ENCODE results near the gene ARAP2.

Gene ARAP2

GRCh38 chr4:36255577-36255976, 11.3 kb upstream of the ARAP2 start:
- DNase-seq: no peak

GRCh38 chr4:36254371-36254770, 10.1 kb upstream of the ARAP2 start:
- no peak for DNase-seq

GRCh38 chr4:36251983-36252382, 7.7 kb upstream of the ARAP2 start:
- DNase-seq: no peak

- no peak for DNase-seq
Measured at GRCh38 chr4:36249610-36250009, 5.3 kb upstream of the ARAP2 start.

DNA sequence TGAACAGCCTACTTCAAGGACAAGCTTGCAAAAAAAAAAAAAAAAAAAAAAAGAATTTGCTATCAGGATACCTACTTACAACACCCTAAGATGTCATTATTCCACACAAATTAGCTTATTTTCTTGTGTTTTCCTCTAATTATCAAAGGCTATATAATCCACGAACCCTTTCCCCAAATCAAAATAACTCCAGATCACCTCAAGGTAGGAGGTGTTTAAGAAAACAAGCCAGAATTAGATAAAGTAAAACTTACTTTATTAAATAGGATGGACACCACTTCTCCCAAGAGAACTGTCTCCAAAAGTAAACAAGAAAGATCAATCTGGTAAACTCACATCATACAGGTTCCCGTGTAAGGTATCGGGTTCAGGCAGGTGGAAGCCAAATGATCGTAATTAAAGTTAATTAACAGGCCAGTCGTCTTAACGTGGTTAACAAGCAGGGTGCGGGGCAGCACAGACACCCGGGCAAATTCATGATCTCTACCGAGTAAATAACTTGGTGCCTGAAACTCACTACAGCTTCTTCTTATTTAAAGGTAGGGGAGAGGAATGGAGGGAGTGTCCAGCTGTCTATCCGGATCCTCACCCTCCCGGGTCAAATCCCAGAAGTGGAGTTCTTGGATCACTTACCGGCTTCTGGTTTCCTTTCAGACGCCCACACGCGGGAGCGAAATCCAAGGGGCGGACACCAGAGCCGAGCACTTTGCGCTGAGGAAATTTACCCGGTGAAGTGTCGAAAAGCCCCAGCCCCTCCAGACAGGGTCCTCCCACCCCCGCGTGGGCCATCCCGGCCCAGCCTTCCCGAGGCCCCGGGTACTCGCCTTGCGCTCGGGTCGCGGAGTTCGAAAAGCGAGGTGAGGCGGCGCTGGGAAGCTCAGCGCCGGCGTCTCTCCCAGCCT, 708 bp downstream of the ARAP2 start:
- DNase-seq: peak; percentile 12

DNA sequence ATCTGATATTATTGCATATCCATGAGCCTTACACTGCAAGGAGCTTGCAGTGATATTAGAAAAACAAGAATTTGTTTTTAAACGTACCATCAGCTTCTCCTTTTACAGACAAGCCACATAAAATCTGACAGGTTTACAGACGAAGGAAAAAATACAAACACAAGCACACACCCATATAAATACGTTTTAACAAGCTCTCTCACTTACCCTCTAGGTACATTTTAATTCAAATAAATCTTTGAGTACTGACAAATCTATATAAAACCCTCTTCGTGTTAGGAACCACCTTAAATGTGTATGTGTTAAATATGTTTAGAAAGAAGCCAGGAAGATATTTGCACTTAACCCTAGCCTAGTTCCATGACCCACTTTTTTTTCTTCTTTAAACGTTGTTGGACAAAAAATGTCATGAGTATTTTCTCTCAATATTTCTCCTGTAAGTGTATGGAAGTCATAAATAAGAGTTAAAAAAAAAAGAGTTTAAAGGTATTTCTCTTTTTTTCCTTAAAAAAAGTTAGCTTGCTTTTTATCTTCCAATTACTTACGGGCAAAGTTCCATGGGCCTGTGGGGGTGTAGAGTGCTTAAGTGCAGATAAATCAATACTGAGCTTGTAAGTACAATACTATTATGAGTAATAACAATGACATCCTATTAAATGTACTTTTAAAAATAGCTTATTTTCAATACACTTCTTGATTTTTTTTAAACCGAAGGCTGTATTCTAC, 1.5 kb downstream of the ARAP2 start:
- no peak for DNase-seq

DNA sequence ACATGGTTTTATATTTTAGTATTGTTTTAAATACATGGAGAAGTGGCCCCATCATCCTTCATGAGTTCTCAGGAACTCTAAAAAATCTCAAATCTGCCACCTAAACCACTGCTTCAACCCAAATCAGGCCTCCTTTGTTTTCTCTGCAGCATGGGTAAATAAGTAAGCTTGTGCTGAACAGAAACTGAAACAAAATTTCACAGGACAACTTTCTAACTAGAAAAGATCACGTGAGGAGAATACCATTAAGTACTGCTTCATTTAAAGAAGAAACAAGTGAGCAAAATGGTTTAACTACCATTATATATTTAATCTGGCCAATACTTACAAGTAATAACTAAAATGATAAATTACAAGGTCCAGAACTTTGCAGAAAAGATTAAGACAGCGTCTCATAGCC, 2.5 kb downstream of the ARAP2 start:
- no peak for DNase-seq

- DNase-seq: no peak
Measured at GRCh38 chr4:36237366-36238313, 6.7 kb downstream of the ARAP2 start.

DNA sequence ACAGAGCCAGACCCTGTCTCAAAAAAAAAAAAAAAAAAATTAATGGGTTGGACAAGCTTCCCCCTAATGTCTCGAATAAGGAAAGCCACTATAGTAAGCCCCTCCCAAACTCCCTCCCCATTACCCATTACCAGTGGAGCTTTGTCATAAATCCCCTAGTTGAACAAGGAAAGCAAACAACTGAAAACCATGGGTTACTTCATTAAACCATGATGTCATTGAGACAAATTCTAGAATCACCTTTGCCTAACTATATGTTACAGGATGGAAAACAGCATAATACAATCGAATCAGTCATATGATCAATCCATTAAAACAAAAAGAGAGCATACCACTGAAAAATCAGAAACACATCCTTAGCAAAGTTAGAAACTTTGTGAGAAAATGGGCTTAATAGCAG, 8.2 kb downstream of the ARAP2 start:
- DNase-seq: no peak

DNA sequence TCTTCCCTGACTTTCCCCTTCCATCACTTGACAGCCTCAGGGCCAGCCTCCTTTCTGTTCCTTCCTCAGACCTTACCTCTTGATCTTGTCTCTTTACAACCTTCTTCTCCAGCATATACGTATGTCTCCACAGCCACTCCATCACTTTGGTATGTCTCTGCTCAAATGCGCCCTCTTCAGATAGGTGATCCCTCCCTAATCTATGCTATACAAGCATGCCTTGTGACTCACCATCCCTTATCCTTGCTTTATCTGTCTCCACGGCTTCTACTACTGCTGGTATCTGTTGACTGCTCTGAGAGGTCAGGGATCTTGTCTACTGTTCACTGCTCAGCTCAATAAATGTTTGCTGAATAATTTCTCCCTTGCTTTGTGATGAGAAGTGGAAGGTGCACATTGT, 9.0 kb downstream of the ARAP2 start:
- no peak for DNase-seq

DNA sequence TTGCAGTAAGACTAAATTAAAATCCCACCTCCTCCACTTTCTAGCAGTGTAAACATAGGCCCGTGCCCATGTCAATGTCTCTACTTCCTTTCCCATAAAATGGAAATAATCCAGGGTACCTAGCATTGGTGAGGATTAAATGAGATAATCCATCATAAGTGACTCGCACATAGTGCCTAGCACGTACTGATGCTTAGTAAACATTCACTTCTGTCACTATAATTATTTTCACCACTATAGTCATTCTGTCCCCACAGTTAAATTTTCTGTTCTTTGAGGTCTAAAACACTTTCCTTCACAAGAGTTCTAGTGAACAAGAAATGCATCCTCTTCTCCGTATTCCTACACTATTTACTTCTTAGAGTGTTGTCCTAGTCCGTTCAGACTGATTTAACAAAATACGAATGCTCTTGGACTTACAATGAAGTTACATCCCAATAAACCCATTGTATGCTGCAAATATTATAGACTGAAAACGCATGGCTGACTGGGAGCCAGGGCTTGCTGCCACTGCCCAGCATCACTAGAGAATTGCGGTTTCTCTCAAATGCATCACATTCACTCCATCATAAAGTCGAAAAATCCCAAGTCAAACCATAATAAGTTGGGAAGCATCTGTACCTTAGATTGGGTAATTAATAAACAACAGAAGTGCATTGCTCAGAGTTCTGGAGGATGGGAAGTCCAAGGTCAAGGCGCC, 10.6 kb downstream of the ARAP2 start:
- no peak for DNase-seq

DNA sequence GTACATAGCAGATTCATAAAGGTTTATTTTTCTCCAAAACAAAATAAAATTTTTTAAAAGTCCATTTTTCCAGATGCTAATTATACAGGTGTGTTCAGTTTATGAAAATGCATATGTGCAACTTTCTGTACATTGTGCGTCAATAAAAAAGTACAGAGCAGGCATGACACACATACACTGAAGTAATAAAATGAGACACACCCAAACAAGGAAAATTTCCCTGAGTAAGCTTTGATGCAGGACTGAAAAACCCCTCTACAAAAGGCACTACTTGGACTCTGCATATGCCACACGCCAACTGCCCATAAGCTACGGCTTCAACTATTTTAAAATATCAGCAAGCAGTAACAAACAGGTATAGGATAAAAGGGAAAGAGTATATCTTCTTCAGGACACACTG, 13.8 kb downstream of the ARAP2 start:
- DNase-seq: no peak

DNA sequence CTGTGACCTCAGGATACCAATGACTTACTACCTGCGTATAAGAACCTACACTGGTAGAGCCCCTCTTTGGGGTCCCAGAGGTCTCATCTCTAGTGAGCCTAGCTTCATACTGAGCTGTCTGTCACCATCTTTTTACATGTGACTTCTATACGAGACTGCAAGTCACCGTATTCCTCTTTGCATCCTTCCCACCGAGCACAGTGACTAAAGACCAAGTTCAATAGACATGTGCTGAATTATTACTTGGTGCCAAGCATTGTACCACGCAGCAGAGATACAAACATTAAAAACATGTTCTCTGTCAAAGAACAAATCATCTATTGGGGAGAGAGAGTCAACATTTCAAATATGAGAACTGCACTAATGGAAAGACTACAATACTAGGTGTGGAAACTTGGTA, 16.4 kb downstream of the ARAP2 start:
- DNase-seq: no peak

GRCh38 chr4:36226430-36227227, 17.7 kb downstream of the ARAP2 start:
- peak; percentile 34 for DNase-seq

- DNase-seq: no peak
Measured at GRCh38 chr4:36224972-36225903, 19.1 kb downstream of the ARAP2 start.

- no peak for DNase-seq
Measured at GRCh38 chr4:36222702-36223101, 21.6 kb downstream of the ARAP2 start.

GRCh38 chr4:36220776-36221175, 23.5 kb downstream of the ARAP2 start:
- no peak for DNase-seq

GRCh38 chr4:36218121-36218520, 26.2 kb downstream of the ARAP2 start:
- DNase-seq: no peak

DNA sequence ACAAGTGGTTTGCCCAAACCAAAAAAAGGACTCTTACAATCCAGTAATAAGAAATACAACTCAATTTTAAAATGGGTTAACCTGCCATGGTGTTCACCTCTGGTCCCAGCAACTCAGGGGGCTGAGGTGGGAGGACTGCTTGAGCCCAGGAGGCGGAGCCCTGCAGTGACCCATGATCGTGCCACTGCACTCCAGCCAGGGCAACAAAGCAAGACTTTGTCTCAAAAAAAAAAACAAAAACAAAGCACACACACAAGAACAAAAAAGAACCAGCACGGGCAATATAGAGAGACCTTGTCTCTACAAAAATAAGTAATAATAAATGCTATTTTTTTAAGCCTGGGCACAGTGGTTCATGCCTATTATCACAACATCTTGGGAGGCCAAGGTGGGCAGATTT, 28.7 kb downstream of the ARAP2 start:
- no peak for DNase-seq

- no peak for DNase-seq
Measured at GRCh38 chr4:36214735-36215485, 29.4 kb downstream of the ARAP2 start.
